ENCODE measurements around the gene TMEM248.
"Not testable (repeated sequence)": the region's sequence is repeated elsewhere in the genome, so short reads cannot be mapped to it uniquely, and the experiment has no call there.

Gene TMEM248

DNA sequence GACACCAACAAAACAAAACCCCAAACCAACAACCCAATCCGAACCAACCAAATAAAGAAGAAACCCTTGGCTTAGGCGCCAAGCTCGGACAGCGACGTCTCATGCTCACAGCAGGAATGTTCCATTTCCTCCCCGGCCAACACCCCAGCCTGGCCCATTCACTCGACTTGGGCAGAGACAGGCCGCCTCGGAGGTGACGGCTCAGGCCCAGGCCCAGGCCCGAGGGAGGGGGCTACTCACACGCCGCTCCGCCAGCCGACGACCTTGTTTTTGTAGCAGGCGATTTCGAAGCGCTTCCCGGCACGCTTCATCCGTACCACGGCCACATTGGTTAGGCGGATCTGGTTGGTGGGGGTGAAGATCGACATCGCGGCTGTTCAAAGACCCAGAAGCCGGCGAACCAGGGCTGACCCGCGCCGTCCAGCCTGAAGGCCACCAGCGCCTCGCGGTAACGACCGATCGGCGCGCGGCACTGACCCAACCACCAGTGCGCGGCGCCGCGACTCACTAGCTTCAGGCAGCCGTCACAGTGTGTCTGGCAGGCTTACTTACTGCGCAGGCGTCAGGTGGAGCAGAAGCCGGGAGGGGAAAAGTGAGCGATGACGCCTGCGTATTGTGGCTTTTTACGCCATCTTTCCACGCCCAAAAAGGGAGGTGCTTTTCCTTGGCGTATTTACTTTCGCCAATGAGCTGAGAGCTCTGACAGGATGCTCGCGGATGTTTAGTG, 74.2 kb downstream of the TMEM248 start, which contains the start of gene SBDS:
Gene SBDS, minus strand, starts transcription at position 537 of the 727 bp plus-strand sequence. Its CDS starts 169 bp downstream, at position 368.
- DNase-seq: peak; percentile 99
- peak; percentile 88 for TF ChIP-seq POLR2A (IDR thresholded peaks at IDR 0.05; ENCODE audit: low read length)

DNA sequence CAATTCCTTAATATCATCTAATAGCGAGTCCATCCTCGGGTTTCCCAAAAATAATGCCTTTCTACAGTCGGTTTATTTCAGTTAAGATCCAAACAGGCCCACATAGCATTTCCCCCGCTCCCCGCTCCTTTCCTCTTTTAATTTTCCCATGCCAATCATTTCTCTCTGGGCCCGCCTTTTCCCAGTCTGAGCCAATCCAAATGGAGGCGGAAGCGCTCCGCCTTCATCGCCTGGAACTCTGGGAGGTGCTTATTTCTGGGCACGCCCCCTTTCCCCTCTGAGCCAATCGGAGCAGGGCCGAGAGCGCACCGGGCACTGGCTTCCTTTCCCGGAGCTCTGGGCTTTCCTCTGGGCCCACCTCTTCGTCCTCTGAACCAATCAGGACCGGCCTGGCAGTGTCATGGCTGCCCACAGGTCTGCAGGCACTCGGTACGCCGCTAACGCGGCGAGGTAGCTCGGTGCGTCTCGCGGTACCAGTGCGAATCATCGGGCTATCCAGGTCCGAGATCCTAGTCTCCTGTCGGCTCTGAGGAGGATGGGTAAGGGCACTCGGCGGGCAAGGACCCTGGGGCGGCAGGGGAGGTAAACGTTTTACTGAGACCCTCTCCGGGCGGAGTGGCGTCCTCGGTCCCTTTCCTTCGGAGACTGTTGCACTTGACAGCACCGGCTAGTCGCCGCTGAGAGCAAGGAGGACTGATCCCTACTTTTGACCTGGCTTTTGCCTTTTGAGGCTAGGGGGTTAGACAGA, 75.6 kb downstream of the TMEM248 start, which contains the start of gene TYW1:
Gene TYW1, plus strand, starts transcription at position 390 of the 748 bp plus-strand sequence. Its CDS starts 146 bp downstream, at position 536.
- DNase-seq: peak; percentile 99

DNA sequence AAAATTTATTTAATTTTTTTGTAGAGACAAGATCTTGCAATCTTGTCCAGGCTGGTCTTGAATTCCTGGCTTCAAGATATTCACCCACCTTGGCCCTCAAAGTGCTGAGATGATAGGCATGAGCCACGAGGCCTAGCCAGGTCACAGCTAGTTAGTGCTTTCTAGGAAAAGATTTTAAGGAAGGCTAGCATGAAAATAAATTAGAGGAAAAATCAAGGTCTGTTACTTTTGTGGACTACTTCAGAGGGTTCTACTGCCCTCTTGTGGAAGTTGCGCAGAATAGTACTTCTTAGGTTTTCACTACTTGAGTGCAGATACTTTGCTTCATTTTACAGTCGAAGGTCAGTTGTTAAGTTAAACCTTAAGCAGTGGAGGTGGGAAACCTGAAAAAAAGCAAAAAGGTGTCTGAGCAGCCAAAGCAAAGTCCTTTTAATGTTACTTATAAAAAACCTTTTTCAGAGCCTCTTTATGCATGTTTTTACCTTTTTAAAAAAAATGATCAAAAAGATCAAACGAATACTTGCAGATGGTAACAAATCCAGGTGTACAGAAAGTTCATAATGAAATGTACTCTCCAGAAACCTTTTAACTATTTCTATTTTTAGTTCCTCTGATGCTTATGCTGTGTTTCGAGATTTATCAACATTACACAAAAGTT, 79.7 kb downstream of the TMEM248 start:
- peak; percentile 55 to 71 for DNase-seq

More for the DNA sequence above, 75.6 kb downstream of the TMEM248 start, which contains the start of gene TYW1:
- TF ChIP-seq POLR2A (IDR thresholded peaks at IDR 0.05; ENCODE audit: low read length): peak; percentile 88

DNA sequence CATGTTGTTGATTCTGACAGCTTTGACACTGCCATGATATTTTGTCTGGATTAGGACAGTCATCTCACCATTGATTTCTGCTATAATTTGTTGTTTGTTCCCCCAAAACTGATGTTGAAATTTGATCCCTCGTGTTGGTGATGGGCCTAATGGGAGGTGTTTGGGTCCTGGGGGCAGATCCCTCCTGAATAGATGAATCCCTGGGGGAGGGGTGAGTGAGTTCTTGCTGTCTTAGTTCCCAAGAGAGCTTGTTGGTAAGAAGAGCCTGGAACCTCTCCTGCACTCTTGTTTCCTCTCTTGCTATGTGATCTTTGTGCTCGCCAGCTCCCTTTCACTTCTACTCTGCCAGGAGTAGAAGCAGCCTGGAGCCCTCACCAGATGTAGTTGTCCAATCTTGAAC, 83.1 kb downstream of the TMEM248 start:
- DNase-seq: not testable (repeated sequence)

DNA sequence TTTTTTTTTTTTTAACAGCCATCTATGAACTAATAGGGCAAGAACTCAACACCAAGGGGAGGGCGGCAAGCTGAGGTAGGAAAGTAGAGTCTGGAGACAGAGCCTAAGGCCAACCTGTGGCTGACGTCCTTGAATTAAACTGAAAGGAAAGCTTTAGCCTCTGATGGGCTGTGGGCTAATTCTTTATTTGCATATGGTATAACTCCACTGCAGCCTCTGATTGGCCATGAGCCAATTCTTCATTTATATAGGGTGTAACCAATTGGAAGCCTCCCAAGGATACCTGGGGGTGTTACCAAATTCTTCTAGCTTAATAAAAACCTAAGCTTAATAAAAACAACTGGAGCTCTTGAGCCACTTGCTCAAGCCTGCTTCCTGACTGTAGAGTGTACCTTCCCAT, 85.9 kb downstream of the TMEM248 start:
- no peak for TF ChIP-seq POLR2A (IDR thresholded peaks at IDR 0.05; ENCODE audit: low read length)
- no peak for TF ChIP-seq GATA1 (IDR thresholded peaks at IDR 0.05; ENCODE audit: low read depth, low read length)
- peak; percentile 27 to 28 for DNase-seq
